A549 (cell line): ENCODE measurements around the gene RRAS2.

Source experiments
- BCL3 ChIP-seq: fragments of >200 bp; sonication (Bioruptor Twin); formaldehyde crosslinking; IDR thresholded peaks from 3 replicates; pipeline ENCODE4 v1.6.1; 2016
- BHLHE40 ChIP-seq: IDR thresholded peaks from 2 replicates; pipeline ENCODE4 v1.6.1; 2012; ENCODE audit warnings: low read depth, low read length, inconsistent platforms
- CEBPB ChIP-seq, 2 experiments: fragments of >200 bp in 1 of 2; sonication (Bioruptor Twin) in 1 of 2; formaldehyde crosslinking in 1 of 2; IDR thresholded peaks; 2 replicates each; pipeline ENCODE4 v1.6.1; 2012 to 2016
- CHD4 ChIP-seq: fragments of 200-600 bp; sonication (generic); IDR thresholded peaks from 2 replicates; pipeline ENCODE4 v1.6.1; 2016; ENCODE audit warnings: antibody characterized with exemption, mild to moderate bottlenecking, borderline replicate concordance
- ELK1 ChIP-seq: fragments of 150-350 bp; IDR thresholded peaks from 2 replicates; pipeline ENCODE4 v1.6.1; 2014; ENCODE audit warnings: low read depth, mild to moderate bottlenecking, low read length
- ESRRA ChIP-seq: fragments of 150-350 bp; IDR thresholded peaks from 2 replicates; pipeline ENCODE4 v1.6.1; 2014; ENCODE audit warnings: mild to moderate bottlenecking, low read length, borderline replicate concordance
- MAFK ChIP-seq: fragments of 450-650 bp; IDR thresholded peaks from 2 replicates; pipeline ENCODE4 v1.6.1; 2014; ENCODE audit not compliant: partially characterized antibody
- MYC ChIP-seq: IDR thresholded peaks from 2 replicates; pipeline ENCODE4 v1.6.1; 2012; ENCODE audit warnings: mild to moderate bottlenecking, inconsistent platforms, low read length, improper control_type of control experiment, borderline replicate concordance
- PHF8 ChIP-seq: fragments of 200-600 bp; sonication (generic); IDR thresholded peaks from 2 replicates; pipeline ENCODE4 v1.6.1; 2016; ENCODE audit warnings: low read depth, mild to moderate bottlenecking, antibody characterized with exemption, moderate library complexity, borderline replicate concordance
- POLR2A ChIP-seq: IDR thresholded peaks from 2 replicates; pipeline ENCODE4 v1.6.1; 2012; ENCODE audit warnings: mild to moderate bottlenecking, low read length
- RNF2 ChIP-seq: fragments of 200-600 bp; sonication (generic); IDR thresholded peaks from 2 replicates; pipeline ENCODE4 v1.6.1; 2016; ENCODE audit warnings: low read depth, mild to moderate bottlenecking, antibody characterized with exemption, moderate library complexity, borderline replicate concordance
- SMC3 ChIP-seq: fragments of >200 bp; sonication (Bioruptor Twin); formaldehyde crosslinking; IDR thresholded peaks from 3 replicates; pipeline ENCODE4 v1.6.1; 2018; ENCODE audit warnings: inconsistent platforms
- TF ChIP-seq, protein P1 (sequence below): fragments of >200 bp; sonication (Bioruptor Twin); formaldehyde crosslinking; IDR thresholded peaks from 3 replicates; pipeline ENCODE4 v1.5.1; 2016

- TF ChIP-seq CHD4 (no peak), RNF2 (no peak), POLR2A (no peak), ELK1 (no peak), BHLHE40 (no peak), SMC3 (no peak), MAFK (no peak), MYC (no peak), PHF8 (no peak), ESRRA (no peak), BCL3 (no peak), CEBPB (IDR thresholded peaks at IDR 0.05) (no peak)
- TF ChIP-seq, protein P1, sequence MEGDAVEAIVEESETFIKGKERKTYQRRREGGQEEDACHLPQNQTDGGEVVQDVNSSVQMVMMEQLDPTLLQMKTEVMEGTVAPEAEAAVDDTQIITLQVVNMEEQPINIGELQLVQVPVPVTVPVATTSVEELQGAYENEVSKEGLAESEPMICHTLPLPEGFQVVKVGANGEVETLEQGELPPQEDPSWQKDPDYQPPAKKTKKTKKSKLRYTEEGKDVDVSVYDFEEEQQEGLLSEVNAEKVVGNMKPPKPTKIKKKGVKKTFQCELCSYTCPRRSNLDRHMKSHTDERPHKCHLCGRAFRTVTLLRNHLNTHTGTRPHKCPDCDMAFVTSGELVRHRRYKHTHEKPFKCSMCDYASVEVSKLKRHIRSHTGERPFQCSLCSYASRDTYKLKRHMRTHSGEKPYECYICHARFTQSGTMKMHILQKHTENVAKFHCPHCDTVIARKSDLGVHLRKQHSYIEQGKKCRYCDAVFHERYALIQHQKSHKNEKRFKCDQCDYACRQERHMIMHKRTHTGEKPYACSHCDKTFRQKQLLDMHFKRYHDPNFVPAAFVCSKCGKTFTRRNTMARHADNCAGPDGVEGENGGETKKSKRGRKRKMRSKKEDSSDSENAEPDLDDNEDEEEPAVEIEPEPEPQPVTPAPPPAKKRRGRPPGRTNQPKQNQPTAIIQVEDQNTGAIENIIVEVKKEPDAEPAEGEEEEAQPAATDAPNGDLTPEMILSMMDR = no peak
These were observed 25.4 kb upstream of the RRAS2 start for GRCh38 chr11:14384338-14384737.
